ENCODE measurements around the gene GPR150. TPM values are rescaled to one million over a fixed set of nuclear protein-coding genes. Genes with fewer than 3 reads are reported as not detected.

GPR150 gene
- total RNA-seq, 2 experiments from 2014 or later, result 0.45 to 0.76 TPM

- ChIA-PET CTCF (no interaction called here), POLR2A (no interaction called here)
- peaks cover 16% of the 10 kb centered on the region for H3K36me3 Mint-ChIP-seq (ENCODE audit: low read depth)
- TF ChIP-seq CTCF (IDR thresholded peaks at IDR 0.05), result no peak
- no peak for DNase-seq
- H3K27ac Mint-ChIP-seq, result no peak overlapping the region
- intact Hi-C loops (cut with micrococcal nuclease), result no loop called here
- H3K27me3 Mint-ChIP-seq, result no peaks in the 10 kb centered on the region
- peaks cover 23% of the 10 kb centered on the region for H3K4me1 Mint-ChIP-seq (ENCODE audit: low read depth)
- H3K9me3 Mint-ChIP-seq, result peaks cover 13% of the 10 kb centered on the region
- H3K4me3 Mint-ChIP-seq, result no peak overlapping the region
- no peak for ATAC-seq
Measured at GRCh38 chr5:95613514-95613913, 6.4 kb upstream of the GPR150 start.

GRCh38 chr5:95615164-95615467 lies 4.8 kb upstream of the GPR150 start:
- H3K4me1 Mint-ChIP-seq (ENCODE audit: low read depth), result peaks cover 37% of the 10 kb centered on the region
- H3K9me3 Mint-ChIP-seq, result peaks cover 13% of the 10 kb centered on the region
- H3K36me3 Mint-ChIP-seq (ENCODE audit: low read depth), result peaks cover 16% of the 10 kb centered on the region
- no peak for DNase-seq
- CTCF ChIA-PET, result no interaction called here
- intact Hi-C loops (cut with micrococcal nuclease), result no loop called here
- H3K27me3 Mint-ChIP-seq, result no peaks in the 10 kb centered on the region
- no peak for TF ChIP-seq CTCF (IDR thresholded peaks at IDR 0.05)
- H3K27ac Mint-ChIP-seq, result no peak overlapping the region
- POLR2A ChIA-PET, result interaction anchor here (0.9 kb wide), 1 partner anchor 60 kb away, joined by 3 read pairs; the partner anchor contains the start of gene ARSK
- H3K4me3 Mint-ChIP-seq, result no peak overlapping the region
- ATAC-seq, result no peak

- no peak overlapping the region for H3K4me3 Mint-ChIP-seq
- CTCF ChIA-PET, result no interaction called here
- H3K9me3 Mint-ChIP-seq, result peaks cover 13% of the 10 kb centered on the region
- H3K4me1 Mint-ChIP-seq (ENCODE audit: low read depth), result peaks cover 43% of the 10 kb centered on the region
- DNase-seq, result no peak
- no peak for ATAC-seq
- TF ChIP-seq CTCF (IDR thresholded peaks at IDR 0.05), result no peak
- peaks cover 16% of the 10 kb centered on the region for H3K36me3 Mint-ChIP-seq (ENCODE audit: low read depth)
- no peaks in the 10 kb centered on the region for H3K27me3 Mint-ChIP-seq
- no peak overlapping the region for H3K27ac Mint-ChIP-seq
- POLR2A ChIA-PET, result no interaction called here
- intact Hi-C loops (cut with micrococcal nuclease), result no loop called here
Measured at GRCh38 chr5:95617057-95617456, 2.8 kb upstream of the GPR150 start.

GRCh38 chr5:95619096-95619495 lies 791 bp upstream of the GPR150 start:
- POLR2A ChIA-PET, result interaction anchor here (0.5 kb wide), 1 partner anchor 28 kb away, joined by 3 read pairs; the partner anchor contains the start of gene RFESD
- H3K36me3 Mint-ChIP-seq (ENCODE audit: low read depth), result peaks cover 4% of the 10 kb centered on the region
- ATAC-seq (no peak), DNase-seq (no peak)
- H3K4me3 Mint-ChIP-seq, result peak overlapping the region; percentile 78
- CTCF ChIA-PET, result interaction anchor here (1.0 to 1.4 kb wide), 2 partner anchors 12 to 16 kb away, joined by 3 to 4 read pairs; no protein-coding TSS in a partner anchor
- H3K27ac Mint-ChIP-seq, result no peak overlapping the region
- no peak for TF ChIP-seq CTCF (IDR thresholded peaks at IDR 0.05)
- H3K9me3 Mint-ChIP-seq, result no peaks in the 10 kb centered on the region
- H3K4me1 Mint-ChIP-seq (ENCODE audit: low read depth), result peaks cover 46% of the 10 kb centered on the region
- peaks cover 1% of the 10 kb centered on the region for H3K27me3 Mint-ChIP-seq
- intact Hi-C loops (cut with micrococcal nuclease), result no loop called here

GRCh38 chr5:95619514-95620029 lies 315 bp upstream of the GPR150 start:
- peaks cover 4% of the 10 kb centered on the region for H3K36me3 Mint-ChIP-seq (ENCODE audit: low read depth)
- ChIA-PET POLR2A (interaction anchor here (0.5 kb wide), 1 partner anchor 27 kb away, joined by 3 read pairs; the partner anchor contains the start of gene RFESD), CTCF (interaction anchor here (1.0 to 1.4 kb wide), 2 partner anchors 12 to 17 kb away, joined by 3 to 4 read pairs; no protein-coding TSS in a partner anchor)
- H3K9me3 Mint-ChIP-seq, result no peaks in the 10 kb centered on the region
- peaks cover 46% of the 10 kb centered on the region for H3K4me1 Mint-ChIP-seq (ENCODE audit: low read depth)
- peak overlapping the region; percentile 78 for H3K4me3 Mint-ChIP-seq
- peaks cover 1% of the 10 kb centered on the region for H3K27me3 Mint-ChIP-seq
- intact Hi-C loops (cut with micrococcal nuclease), result loop anchor here (5.0 kb wide), 1 partner anchor 62 kb away; the partner anchor contains the start of gene ARSK
- no peak for ATAC-seq
- DNase-seq, result peak; percentile 14
- no peak for TF ChIP-seq CTCF (IDR thresholded peaks at IDR 0.05)
- H3K27ac Mint-ChIP-seq, result peak overlapping the region; percentile 76

Data from activated CD8-positive, alpha-beta T cell treated with anti-CD3 and anti-CD28 coated beads for 36 hours (primary cell).